ENCODE results near the gene SNHG17.
"Not testable (repeated sequence)": the region's sequence is repeated elsewhere in the genome, so short reads cannot be mapped to it uniquely, and the experiment has no call there.

The SNHG17 gene

DNA sequence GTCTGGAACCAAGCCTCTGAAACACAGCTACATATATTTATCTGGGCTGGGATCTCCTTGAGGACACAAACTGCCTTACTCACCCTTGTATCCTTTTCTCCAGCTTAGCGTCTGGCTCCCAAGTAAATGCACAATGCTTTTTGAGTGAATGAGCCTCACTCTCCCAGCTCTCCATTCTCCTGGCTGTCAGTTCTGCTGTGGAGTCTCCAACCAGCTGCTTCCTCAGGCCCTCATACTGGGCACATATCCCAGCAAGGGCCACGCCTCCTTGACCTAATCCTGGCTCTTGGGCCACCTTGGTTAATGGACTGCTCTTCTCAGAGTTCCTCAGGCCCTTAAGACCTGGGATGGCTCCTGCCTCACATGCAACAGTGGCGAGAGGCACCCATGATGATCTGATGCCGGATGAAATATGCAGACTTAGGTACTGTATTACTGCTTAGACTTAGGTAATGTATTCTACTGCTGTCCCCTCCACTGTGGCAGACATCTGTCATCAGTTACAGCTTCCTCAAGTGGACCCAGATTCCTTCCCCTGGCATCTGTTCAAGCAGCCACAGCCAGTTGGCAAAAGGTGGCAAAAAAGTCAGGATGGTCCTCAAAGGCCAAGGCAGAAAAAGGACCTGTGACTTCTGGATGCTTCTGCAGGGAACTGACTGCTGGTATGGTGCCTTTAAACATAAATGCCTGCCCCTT, 16.5 kb downstream of the SNHG17 start:
- no peak for DNase-seq

DNA sequence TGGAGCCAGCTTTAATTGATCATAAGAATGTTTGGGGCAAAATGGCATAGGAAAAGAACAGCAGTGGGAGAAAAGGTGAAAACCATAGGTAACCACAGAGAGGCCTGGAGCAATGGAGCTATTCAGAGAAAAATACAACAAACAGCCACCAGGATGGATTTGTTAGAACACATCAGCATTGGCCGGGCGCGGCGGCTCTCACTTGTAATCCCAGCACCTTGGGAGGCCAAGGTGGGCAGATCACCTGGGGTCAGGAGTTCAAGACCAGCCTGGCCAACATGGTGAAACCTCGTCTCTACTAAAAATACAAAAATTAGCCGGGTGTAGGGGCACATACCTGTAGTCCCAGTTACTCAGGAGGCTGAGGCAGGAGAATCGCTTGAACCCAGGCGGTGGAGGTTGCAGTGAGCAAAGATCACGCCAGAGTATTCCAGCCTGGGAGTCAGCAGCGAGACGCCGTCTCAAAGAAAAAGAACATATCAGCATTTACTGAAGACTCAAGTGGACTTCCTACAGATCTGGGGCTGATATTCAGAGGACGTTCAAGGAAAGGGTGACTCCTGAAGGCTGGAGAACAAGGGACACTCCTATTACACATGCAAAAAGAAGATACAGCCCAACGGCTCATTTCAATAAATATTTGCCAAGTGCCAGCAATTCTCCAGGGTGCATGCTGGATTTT, 20.2 kb downstream of the SNHG17 start:
- no peak for DNase-seq

DNA sequence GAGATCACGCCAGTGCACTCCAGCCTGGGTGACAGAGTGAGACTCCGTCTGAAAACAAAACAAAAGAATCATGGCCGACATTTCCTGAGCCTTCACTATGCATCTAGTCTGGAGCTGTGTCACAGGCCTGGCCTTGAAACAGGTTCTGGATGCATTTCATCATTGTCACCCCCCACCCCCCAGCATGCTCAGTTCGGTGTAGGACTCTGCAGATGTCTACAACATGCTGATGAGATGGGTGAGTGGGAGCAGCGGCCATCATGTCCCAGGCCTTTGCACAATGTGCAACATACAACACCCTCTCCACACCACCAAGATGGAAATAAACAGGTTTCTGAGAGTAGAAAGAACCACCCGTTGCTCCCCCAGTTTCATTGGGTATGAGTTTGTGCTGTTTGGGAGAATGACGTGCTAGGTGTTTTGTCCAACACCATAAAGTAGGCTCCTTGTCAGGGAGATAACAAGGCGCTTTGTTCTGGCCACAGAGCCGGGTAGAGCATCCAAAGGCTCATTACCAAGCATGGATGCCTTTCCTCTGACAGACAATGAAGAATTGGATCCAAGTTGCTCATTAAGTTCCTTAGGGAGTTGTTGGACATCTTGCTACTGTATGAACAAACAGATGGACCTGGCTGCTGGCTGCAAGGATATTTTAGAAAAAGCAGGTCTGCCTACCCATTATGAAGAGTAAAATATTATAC, 22.1 kb downstream of the SNHG17 start:
- DNase-seq = no peak

DNA sequence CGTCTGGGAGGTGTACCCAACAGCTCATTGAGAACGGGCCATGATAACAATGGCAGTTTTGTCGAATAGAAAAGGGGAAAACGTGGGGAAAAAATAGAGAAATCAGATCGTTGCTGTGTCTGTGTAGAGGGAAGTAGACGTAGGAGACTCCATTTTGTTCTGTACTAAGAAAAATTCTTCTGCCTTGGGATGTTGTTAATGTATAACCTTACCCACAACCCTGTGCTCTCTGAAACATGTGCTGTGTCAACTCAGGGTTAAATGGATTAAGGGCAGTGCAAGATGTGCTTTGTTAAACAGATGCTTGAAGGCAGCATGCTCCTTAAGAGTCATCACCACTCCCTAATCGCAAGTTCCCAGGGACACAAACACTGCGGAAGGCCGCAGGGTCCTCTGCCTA, 27.3 kb downstream of the SNHG17 start:
- DNase-seq = not testable (repeated sequence)

DNA sequence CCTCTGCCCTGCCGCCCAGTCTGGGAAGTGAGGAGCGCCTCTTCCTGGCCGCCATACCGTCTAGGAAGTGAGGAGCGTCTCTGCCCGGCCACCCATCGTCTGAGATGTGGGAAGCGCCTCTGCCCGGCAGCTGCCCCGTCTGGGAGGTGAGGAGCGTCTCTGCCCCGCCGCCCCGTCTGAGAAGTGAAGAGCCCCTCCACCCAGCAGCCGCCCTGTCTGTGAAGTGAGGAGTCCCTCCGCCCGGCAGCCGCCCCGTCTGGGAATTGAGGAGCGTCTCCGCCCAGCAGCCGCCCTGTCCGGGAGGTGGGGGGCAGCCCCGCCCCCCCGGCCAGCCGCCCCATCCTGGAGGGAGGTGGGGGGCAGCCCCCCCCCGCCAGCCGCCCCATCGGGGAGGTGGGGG, 27.8 kb downstream of the SNHG17 start:
- DNase-seq = no peak

DNA sequence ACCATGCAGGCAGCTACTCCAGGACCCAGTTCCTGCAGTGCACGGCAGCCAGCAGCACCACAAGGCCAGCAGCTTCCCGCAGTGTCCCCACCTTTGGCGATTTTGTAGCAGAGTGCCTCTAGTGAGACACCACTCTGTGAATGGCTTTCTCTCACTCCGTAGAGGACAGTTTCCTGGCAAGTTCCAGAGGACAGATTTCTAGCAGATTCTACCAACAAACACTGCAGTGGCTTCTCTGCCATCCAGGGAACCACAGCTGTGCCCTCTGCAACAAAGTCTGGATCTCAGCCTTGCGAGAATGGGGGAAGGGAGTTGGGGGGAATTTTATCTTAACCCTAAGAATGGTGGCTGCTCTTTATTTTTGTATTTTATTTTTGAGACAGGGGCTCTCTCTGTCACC, 28.7 kb downstream of the SNHG17 start:
- no peak for DNase-seq

DNA sequence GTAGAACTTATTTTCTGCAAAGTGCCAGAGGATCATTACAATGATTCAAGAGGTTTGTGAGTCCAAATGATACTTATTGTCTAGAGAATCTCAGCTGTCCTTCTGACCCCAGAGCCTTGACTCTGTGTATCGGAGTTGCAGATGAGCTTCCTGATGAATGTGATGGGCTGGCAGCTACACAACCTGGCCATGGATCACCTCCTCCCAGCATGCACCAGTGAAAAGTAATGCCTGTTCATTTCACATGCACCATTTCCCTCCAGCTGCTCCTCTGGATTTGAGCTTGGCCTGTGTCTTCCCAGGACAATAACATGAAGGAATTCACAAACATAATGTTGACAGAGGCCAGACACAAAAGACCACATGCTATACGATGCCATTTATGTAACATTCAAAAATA, 30.0 kb downstream of the SNHG17 start:
- DNase-seq = no peak

DNA sequence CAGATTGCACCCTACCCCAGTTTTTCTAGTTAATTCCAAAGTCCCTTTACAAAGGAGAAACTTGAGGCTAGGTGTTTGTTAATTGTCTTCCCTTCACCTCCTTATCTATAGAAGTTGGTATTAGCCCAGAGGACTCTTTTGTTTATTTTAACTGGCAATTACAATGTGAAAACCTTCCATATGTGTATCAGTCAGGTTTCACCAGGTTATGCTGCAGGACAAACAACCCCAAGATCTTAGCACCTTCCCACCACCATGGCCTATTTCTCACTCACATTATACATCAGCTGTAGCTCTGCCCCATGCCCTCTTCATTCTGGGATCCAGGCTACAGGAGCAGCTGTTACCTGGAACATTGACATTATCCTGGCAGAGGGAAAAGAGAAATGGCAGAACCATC, 31.1 kb downstream of the SNHG17 start:
- no peak for DNase-seq

DNA sequence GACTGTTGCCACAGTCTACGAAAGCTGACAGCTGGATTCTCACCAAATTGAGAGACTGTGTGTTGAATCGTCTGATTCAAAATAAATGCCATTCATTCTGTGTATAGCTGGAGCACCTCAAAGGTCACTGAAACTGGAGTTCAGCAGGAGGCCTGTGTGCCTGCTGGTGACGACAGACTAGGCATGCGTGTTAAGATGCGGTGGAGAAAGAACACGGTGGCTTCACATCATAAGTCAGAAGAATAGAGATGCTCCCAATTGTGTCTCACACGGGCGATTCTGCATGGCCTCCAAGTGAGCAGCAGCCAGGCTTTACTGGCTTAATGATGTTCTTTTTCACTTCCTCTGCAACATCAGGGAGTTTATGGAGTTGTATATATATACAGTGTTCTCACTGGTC, 32.3 kb downstream of the SNHG17 start:
- no peak for DNase-seq

DNA sequence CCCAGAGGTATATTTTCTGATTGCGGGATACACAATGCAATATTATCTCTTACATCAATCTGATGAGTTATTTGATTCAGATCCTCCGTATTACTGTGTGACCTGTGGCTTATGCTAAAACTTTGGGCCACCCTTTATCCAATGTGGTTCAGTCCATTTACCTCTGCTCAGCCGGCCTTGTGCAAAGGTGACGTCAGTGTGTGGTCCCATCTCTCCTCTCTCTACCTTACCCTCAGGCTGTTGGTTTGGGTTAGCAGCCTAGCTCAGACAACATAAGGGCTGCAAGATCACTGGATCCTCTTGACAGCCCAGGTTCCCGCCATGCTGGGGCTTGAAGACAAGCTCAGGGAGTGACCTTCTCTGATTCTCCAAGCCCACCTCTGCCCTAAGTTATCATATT, 33.0 kb downstream of the SNHG17 start:
- DNase-seq = no peak

DNA sequence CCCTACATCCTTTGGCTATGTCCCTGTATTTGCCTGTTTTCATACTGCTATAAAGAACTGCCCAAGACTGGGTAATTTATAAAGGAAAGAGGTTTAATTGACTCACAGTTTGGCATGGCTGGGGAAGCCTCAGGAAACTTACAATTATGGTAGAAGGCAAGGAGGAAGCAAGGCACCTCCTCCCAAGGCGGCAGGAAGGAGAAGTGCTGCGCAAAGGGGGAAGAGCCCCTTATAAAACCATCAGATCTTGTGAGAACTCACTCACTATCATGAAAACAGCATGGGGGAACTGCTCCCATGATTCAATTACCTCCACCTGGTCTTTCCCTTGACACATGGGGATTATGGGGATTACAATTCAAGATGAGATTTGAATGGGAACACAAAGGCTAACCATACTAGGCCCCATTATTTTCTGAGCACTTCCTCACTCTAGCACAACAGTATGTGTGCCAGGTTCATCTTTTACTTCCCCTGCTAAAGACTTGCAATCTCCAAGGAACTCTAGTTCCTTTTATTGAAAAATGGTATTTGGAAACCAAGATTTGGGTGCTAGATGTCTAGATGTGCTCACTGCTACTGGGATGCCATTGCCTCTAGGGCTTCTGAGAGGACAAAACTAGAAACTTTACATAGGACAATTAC, 39.3 kb downstream of the SNHG17 start:
- DNase-seq = not testable (repeated sequence)

DNA sequence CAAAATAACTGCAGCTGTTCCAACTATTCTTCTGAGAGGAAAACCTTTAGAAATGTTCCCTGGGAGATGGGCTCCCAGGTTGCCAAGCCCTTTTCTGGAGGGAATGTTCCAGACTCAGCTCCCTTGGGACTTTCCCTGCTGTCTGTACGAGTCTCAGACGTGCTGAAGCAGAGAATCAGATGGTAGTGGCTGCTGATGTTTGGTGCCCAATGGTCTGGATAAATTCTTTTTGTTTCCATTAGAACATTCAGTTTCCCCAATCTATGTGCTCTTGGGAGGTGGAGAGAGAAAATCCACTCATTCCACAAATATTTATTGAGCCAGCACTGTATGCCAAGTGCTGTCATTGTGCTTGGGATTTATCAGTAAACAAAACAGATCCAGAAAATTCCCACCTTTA, 40.0 kb downstream of the SNHG17 start:
- no peak for DNase-seq

DNA sequence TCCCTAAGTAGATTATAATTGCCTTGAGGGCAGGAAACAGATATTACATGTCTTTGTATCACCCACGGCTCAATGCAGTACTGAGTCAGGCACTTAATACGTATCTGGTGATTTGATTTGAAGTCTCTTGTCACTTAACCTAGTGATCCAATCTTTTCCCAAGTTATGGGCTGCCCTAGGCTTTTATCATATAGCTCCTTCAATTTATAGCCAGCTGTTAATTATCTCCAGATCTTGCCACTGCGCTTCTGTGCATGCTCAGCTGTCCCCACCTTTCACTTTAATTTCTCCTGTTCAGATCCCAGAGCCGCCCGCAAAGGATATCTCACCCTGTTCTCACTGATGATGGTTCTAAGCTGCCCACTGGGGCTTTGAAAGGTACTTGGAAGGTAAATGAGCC, 41.9 kb downstream of the SNHG17 start:
- no peak for DNase-seq

DNA sequence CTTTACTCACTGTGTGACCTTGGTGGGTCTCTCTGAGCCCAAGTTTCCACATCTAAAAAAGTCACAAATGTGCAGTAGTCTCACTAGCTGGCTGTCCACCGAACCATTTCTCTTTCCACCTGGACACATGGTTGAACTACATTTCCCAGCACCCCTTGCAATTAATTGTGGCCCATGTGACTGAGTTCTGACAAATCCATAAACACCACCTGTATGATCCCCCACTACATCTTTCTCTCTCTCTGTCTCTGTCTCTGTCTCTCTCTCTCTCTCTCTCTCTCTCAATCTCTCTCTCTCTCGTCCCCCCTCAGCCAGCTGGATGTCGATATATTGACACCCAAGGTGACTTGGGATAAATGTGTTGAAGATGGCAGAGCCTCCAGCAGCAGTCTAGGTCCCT, 42.8 kb downstream of the SNHG17 start:
- no peak for DNase-seq

DNA sequence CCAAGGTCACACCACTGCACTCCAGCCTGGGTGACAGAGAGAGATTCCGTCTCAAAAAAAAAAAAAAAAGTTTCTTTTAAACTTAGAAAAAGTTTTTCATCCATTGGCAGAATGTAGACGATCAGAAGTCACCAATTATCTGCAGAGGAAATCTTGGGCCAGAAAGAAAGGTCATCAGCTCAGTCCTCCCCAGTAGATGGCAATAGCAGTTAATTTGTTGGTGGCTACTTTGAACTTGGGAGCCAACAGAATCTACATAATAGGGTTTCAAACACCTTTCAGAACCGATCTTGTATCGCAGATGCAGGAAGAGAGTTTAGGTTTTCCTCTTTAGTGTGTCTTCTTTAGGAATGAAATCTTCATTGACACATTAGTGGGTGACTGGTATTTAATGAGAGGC, 47.2 kb downstream of the SNHG17 start:
- no peak for DNase-seq

DNA sequence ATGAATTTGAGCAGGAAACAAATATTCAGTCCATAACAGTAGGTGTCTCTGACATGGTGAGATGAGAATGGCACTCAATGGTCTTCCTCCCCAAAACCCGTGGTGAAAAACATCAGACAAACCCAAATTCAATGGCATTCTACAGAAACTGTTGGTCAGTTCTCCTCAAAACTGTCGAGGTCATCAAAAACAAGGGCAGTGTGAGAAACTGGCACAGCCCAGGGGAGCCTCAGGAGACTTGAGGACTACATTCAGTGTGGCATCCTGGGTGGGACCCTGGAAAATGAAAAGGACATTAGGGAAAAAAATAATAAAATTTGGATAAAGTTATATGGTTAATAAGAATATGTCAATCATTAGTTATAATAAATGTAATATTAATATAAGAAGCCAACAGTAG, 48.3 kb downstream of the SNHG17 start:
- DNase-seq = no peak

DNA sequence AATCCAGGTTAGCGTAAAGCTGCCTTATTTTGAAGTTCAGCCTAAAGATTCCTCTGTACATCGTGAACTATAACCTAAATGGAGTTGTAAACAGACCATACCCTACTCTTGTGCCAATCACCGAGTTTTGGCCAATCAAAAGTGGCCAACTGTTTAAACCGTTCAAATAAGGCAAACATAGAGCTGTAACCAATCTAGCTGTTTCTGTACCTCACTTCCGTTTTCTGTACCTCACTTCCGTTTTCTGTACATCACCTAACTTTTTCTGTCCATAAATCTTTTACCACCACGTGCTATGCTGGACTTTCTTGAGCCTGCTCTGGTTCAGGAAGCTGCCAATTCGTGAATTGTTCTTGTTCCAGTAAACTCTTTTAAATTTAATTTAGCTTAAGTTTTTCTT, 49.1 kb downstream of the SNHG17 start:
- DNase-seq = no peak

DNA sequence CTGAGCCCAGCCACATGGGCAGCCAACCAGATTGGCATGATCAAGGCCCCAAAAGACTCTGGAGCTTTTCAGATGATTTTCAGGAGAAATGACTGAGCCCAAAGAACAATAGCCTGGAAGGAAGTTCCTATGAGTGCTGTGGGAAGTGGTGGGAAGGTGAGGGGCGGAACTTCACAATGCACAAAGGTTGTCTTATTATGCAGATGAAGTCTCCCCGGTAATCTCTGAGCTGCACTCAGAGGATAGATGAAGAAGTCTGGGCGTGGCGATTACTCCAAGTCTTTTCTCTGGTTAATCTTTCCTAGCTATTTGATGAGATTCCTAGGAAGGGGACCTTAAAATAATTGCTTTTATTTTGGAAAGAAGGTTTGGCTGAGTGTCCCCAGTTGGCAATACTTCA, 52.0 kb downstream of the SNHG17 start:
- no peak for DNase-seq

DNA sequence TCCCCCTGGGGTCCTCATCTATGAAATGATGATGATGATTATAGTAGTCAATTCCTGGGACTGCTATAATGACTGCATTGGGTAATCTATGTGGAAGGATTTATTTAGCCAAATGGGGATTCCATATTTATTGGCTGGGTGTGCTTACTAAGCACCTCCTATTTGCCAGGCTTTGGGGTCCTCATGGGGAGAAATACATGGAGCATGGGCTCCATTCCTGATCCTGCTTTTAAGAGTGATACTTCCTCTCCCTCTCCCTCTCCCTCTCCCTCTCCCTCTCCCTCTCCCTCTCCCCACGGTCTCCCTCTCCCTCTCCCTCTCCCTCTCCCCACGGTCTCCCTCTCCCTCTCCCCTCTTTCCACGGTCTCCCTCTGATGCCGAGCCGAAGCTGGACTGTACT, 57.3 kb downstream of the SNHG17 start:
- DNase-seq = not testable (repeated sequence)

DNA sequence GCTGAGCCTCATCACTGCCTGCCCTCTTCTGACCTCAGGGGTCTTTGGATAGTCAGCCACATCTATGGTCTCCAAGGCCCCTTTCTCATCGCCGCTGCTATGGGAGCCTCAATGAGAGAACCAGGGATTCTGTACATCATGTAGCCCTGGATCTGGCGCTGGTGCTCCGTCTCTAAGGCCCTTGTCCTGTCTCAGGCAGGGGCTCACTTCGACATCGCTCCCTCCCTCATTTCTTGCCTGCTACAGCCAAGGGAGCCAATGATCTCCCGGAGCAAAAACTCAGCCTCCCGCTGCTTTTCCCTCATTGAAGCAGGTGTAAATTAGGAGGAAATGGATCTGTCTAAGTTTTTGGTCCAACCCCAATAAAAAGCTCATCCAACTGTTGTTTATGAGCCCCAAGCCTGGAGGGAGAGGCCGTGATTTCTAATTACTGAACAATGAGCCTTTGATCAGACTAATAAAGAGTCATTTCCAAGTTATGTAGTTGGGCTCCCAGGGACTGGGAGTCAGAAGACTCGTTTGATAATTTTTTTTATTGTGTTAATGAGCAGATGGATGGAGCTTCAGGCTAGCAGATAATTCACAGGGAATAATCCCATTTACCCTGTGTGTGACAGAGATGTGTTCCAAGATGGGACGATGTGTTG, 58.0 kb downstream of the SNHG17 start:
- DNase-seq = no peak

DNA sequence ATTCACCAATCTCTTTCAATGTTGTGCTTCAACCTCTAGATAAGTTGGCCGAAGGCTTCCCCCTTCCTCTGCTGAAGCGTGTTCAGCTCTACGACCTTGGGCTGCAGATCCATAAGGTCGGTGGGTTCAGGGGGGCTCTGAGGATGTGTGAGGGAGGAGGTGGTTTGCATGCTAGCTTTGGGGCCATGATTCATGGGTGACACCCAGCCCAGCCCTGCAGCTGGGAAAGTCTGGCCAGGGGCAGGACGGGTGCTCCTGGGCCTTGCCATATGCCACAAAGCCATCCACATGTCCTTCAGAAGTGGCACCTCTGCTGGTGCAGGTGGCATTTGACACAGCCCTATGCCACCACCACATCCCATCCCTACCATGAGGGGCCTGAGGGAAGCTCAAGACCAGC, 61.2 kb downstream of the SNHG17 start:
- no peak for DNase-seq

DNA sequence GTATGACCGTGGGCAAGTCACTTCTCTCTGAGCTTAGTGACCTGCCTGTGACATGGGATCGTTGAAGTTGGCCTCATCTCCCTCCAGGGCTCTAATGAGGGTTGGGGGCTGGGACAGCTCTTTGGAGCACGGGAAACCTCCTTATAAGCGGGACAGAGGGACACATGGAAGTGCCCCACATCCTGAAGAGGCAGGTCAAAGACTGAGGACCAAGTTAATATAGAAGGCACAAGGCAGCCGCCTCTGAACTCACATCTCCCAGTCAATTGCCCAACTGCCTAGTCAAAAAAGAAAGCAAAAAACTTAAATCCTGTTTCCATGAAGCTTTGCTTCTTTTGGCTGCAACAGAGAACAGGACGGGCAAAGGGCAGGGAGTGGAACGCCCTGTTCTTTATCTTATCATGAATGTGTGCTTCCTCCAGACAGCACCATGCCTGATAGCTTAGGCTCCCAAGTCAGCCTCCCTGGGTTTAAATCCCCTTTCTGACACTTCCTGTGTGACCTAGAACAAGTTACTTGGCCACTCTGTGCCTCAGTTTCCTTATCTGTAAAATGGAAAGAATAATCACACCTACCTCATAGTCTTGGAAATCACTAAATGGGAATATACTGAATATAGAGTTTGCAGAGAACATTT, 61.8 kb downstream of the SNHG17 start:
- DNase-seq = no peak

DNA sequence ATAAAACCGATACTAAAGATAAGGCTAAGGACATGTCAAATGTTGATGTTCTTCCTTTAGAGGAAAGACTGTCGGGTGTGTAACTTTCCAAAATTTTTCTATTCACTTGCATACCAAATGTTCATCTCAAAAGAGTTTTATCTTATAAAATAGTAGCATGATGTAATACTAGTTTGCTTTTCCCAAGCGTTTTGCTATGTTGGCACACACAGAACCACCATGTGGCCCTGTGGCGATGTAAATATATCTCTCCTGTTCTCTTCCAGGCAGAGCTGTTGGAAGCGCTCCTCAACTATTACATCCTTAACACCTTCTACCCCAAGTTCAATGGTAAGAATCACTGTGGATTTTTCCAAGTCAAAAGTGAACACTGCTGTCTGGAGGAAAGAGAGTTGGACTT, 62.3 kb downstream of the SNHG17 start:
- no peak for DNase-seq
